Muscle layer of duodenum (tissue), 2 donors: ENCODE measurements around the gene SDR9C7.
"Not testable (repeated sequence)": the region's sequence is repeated elsewhere in the genome, so short reads cannot be mapped to it uniquely, and the experiment has no call there.

Experiments used
- H3K27ac ChIP-seq: one replicate; pipeline ENCODE4 v1.7.0; 2013; ENCODE audit warnings: mild to moderate bottlenecking, low read length
- H3K27me3 ChIP-seq: one replicate; pipeline ENCODE4 v1.7.0; 2013; ENCODE audit warnings: low read depth, mild to moderate bottlenecking, control low read depth, low read length
- H3K36me3 ChIP-seq, 2 donors: one replicate each; pipeline ENCODE4 v1.7.0; 2013; ENCODE audit warnings: low read length in 2 of 2, control low read depth in 1 of 2, mild to moderate bottlenecking in 1 of 2; ENCODE audit not compliant: insufficient read depth in 2 of 2, control insufficient read depth in 1 of 2
- H3K4me1 ChIP-seq, 2 donors: one replicate each; pipeline ENCODE4 v1.7.0; 2013; ENCODE audit warnings: low read length in 2 of 2, mild to moderate bottlenecking in 2 of 2, control low read depth in 1 of 2, moderate library complexity in 1 of 2; ENCODE audit not compliant: insufficient read depth in 2 of 2, control insufficient read depth in 1 of 2
- H3K4me3 ChIP-seq, 2 donors: one replicate each; pipeline ENCODE4 v1.7.0; 2013; ENCODE audit warnings: low read length in 2 of 2, low read depth in 1 of 2, mild to moderate bottlenecking in 1 of 2
- H3K9me3 ChIP-seq, 2 donors: one replicate each; pipeline ENCODE4 v1.7.0; 2013; ENCODE audit warnings: low read length in 2 of 2, control low read depth in 1 of 2, mild to moderate bottlenecking in 1 of 2; ENCODE audit not compliant: control insufficient read depth in 1 of 2
- donor health status: healthy.

Gene SDR9C7

DNA sequence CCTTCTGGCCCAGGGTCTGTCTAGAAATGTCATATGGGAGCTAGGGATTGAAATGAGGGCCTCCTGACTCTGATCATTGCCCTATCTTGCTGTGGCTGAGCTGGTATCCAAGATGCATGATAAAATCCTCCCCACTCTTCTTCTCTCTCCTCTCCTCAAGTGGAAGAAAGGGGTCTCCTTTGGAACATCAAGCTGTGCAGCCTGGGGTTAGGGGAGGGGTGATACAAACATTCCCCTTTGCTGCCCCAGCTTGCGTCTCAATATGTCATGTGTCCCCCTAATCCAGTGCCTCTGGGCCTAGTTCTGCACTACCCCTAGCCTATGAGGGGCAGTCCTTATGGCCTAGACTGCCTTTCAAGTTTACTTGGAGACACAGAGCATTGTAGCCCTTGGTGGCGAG, 14.7 kb upstream of the SDR9C7 start:
- Histone ChIP-seq H3K9me3 (no peaks in the 10 kb centered on the region), H3K36me3 (no peaks in the 10 kb centered on the region), H3K27ac (no peak overlapping the region), H3K4me3 (no peak overlapping the region), H3K4me1 (no peaks in the 10 kb centered on the region), H3K27me3 (no peaks in the 10 kb centered on the region)

DNA sequence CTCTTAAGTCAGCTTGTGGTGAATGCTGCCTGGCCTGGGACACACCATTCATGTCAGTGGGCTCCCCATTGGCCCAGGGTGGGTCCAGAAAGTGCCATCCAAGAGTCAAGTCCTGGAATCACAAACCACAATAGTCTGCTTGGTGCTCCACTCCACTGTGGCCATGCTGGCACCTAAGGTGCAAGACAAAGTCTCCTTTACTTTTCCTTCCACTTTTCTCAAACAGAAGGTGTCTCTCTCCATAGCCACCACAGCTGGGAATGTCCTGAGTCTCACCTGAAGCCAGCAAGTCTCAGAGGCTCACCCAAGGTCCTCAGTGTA, 14.2 kb upstream of the SDR9C7 start:
- H3K4me1 ChIP-seq: no peaks in the 10 kb centered on the region
- H3K27ac ChIP-seq: no peak overlapping the region
- no peak overlapping the region for H3K4me3 ChIP-seq
- no peaks in the 10 kb centered on the region for H3K36me3 ChIP-seq
- no peaks in the 10 kb centered on the region for H3K27me3 ChIP-seq
- no peaks in the 10 kb centered on the region for H3K9me3 ChIP-seq

DNA sequence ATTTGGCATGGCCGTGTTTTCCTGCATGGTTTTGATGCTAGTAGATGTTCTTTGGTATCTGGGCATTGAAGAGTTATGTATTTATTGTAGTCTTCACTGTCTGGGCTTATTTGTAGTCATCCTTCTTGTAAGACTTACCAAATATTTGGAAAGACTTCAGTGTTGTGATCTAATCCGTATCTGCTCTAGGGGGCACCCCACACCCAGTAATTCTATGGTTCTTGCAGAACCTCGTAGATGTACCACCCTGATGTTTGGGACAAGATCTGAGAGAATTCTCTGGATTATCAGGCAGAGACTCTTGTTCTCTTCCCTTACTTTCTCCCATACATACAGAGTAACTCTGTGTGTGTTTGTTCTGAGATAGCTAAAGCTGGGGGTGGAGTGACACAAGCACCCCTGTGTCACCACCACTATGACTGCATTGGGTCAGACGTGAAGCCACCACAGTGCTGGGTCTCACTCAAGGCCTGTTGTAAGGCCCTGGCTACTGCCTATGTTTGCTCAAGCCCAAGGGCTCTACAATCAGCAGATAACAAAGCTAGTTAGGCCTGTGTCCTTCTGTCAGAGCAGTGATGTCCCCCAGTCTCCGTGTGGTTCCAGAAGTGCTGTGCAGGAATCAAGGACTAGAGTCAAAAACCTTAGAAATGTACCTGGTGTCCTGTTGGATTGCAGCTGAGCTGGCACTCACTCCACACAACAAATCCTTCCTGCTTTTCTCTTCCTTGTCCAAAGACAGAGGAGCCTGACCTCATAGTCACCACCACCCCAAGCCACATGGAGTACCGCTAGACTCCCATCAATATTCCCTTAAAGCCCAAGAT, 13.6 kb upstream of the SDR9C7 start:
- Histone ChIP-seq H3K36me3 (no peaks in the 10 kb centered on the region), H3K4me3 (no peak overlapping the region), H3K9me3 (no peaks in the 10 kb centered on the region), H3K27ac (no peak overlapping the region), H3K27me3 (no peaks in the 10 kb centered on the region), H3K4me1 (no peaks in the 10 kb centered on the region)

DNA sequence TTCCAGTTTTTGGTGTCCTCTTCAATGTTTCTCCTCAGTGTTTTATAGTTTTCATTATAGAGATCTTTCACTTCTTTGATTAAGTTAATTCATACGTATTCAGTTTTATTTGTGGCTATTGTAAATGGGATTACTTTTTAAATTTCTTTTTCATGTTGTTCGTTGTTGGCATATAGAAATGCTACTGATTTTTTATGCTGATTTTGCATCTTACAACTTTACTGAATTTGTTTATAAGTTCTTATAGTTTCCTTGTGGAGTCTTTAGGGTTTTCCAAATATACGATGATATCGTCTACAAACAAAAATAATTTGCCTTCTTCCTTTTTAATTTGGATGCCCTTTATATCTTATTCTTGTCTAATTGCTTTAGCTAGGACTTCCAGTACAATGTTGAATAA, 9.7 kb upstream of the SDR9C7 start:
- Histone ChIP-seq H3K27me3 (no peaks in the 10 kb centered on the region), H3K4me1 (peaks cover 10 to 15% of the 10 kb centered on the region in 2 donors), H3K36me3 (no peaks in the 10 kb centered on the region), H3K9me3 (no peaks in the 10 kb centered on the region), H3K27ac (no peak overlapping the region), H3K4me3 (no peak overlapping the region)

DNA sequence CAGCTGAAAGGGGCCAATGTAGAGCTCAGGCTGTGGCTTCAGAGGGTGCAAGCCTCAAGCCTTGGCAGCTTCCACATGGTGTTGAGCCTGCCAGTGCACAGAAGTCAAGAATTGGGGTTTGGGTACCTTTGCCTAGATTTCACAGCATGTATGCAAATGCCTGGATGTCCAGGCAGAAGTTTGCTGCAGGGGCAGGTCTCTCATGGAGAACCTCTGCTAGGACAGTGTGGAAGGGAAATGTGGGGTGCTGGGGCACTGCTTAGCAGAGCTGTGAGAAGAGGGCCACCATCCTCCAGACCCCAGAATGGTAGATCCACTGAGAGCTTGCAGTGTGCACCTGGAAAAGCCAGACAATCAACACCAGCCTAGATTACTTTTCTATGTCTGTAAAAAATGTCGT, 9.2 kb upstream of the SDR9C7 start:
- H3K4me1 ChIP-seq: peaks cover 10 to 15% of the 10 kb centered on the region in 2 donors
- not testable (repeated sequence) for H3K36me3 ChIP-seq, H3K27ac ChIP-seq, H3K27me3 ChIP-seq, H3K4me3 ChIP-seq, H3K9me3 ChIP-seq

DNA sequence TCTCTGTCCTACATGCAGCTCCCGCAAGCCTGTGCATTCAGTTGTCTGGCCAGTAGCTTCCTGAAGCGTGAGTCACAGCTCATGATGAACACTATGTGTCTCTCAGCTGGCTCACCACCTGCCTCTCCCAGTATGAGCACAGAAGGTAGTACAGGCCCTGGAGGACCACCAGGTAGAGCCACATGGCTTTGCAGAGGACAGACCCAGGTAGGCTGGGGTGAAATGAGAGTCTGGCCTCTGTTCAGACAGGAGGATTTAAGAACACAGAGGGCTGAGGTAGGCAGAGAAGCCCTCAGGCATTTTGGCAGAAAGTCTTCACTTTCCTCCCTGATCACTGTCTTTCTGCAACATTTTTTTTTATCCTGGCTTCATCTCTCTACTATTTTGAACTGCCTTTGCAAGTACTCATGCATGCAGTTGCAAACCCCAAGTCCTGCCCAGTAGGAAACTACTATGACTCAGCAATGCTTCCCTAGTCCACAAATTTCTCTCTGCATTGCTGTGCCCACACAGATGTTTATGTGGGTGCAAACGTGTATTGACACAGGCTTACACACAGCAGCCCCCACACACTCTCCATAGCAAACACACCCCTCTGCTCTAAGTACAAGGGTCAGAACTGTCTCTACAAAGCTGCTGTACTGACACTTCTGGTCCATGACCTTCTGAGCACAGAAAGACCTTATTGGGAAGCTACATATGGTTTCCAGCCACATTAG, 7.2 kb upstream of the SDR9C7 start:
- H3K9me3 ChIP-seq: no peaks in the 10 kb centered on the region
- H3K4me3 ChIP-seq: no peak overlapping the region
- no peak overlapping the region for H3K27ac ChIP-seq
- no peaks in the 10 kb centered on the region for H3K36me3 ChIP-seq
- H3K4me1 ChIP-seq: peaks cover 10 to 15% of the 10 kb centered on the region in 2 donors
- H3K27me3 ChIP-seq: no peaks in the 10 kb centered on the region

DNA sequence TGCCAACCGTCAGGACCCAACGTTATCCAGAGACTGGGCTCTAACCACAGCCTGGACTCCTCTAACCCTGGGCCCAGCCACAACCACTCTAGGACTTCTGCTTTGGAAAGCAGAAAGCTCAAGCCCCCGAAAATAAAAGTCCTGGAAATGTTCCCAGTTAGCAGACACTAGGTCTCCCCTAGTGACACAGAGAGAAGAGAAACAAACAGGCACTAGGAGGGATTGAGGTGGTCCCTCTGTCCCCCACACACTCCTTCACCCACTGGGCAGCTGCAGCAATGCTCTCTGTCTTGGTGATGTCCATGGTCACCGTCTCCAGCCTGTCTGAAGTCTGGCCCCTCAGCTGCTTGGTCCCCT, 6.7 kb upstream of the SDR9C7 start:
- peaks cover 10 to 15% of the 10 kb centered on the region in 2 donors for H3K4me1 ChIP-seq
- H3K27me3 ChIP-seq, H3K36me3 ChIP-seq, H3K27ac ChIP-seq, H3K9me3 ChIP-seq, H3K4me3 ChIP-seq: not testable (repeated sequence)

DNA sequence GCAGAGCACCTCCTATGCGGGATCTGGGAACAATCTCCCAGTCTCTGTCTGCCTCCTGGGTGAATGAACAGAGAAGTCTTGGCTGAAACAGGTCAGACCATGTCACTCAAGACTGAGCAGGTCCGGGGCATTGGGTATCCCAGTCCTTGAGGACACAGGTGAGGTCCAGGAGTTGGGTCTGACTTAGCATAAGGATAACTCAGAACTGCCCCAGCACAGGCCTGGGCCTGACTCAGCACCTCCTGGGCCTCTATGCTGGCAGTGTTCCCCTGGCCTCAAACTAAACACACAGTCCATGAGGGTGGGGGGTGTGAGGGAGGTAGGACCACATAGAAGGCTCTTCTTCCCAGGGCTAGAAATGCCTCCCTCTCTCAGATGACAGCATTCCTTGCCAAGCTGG, 1.5 kb upstream of the SDR9C7 start:
- no peak overlapping the region for H3K27ac ChIP-seq

DNA sequence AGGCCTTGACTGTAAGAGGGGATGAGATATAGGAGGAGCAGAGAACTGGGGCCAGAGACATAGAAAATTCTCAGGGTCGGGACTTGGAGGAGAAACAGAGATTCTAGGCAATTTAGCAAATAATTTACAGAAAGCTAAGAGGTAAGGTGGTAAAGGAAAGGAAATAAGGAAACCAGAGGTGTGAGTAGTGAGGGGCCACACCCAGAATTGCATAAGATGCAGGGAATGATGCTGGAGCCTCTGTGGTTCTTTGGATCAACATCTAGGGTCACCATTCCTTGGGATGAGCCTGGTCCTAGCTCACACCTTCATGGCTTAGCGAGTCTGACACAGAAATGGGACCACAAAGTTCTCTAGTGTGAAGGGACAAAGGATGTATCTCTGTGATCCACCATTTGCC, 949 bp upstream of the SDR9C7 start:
- H3K27ac ChIP-seq: no peak overlapping the region
- no peaks in the 10 kb centered on the region for H3K27me3 ChIP-seq
- H3K36me3 ChIP-seq: no peaks in the 10 kb centered on the region
- H3K4me3 ChIP-seq: no peak overlapping the region
- peaks cover 0 to 5% of the 10 kb centered on the region in 2 donors for H3K4me1 ChIP-seq
- H3K9me3 ChIP-seq: no peaks in the 10 kb centered on the region

More for the DNA sequence above, 1.5 kb upstream of the SDR9C7 start:
- Histone ChIP-seq H3K4me1 (peaks cover 0 to 5% of the 10 kb centered on the region in 2 donors), H3K9me3 (no peaks in the 10 kb centered on the region), H3K36me3 (no peaks in the 10 kb centered on the region), H3K27me3 (no peaks in the 10 kb centered on the region), H3K4me3 (no peak overlapping the region)

DNA sequence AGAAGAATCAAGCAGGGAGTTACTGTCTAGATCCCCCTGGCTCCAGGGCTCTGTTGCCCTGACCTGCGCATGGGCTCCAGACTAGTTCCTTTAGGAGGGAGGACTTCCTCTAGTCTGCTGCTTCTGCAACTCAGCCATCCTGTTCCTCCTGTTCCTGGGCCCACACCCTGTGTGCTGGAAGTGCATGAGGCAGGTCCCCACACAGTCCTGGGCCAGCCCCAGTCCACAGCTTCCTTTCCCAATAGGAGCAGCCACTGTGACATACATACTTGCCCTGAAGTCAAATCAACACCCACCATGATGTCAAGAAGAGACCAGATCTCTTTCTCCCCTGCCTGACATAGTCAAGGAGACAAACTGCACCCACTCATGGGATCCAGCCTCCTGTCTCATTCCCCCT, 1.3 kb downstream of the SDR9C7 start:
- Histone ChIP-seq H3K27ac (no peak overlapping the region), H3K4me1 (peaks cover 0 to 5% of the 10 kb centered on the region in 2 donors), H3K36me3 (no peaks in the 10 kb centered on the region), H3K4me3 (no peak overlapping the region), H3K9me3 (no peaks in the 10 kb centered on the region), H3K27me3 (no peaks in the 10 kb centered on the region)

DNA sequence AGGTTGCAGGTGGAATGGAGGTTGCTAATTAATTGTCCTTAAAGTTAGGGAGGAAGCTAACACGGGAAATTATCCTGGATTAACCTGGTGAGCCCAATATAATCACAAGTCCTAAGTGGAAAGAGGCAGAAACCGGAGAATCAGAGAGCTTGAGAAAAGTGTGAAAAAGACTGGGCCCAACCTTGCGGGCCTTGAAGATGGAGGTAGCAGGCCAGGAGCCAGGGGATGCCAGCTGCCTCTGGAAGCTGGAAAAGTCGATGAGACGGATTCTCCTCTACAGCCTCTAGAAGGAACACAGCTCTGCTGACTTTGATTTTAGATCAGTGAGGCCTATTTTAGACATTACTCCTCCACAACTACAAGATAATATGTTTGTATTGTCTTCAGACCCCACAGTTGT, 2.1 kb downstream of the SDR9C7 start:
- Histone ChIP-seq H3K4me3 (no peak overlapping the region), H3K4me1 (peaks cover 0 to 5% of the 10 kb centered on the region in 2 donors), H3K27ac (no peak overlapping the region), H3K36me3 (no peaks in the 10 kb centered on the region), H3K9me3 (no peaks in the 10 kb centered on the region), H3K27me3 (no peaks in the 10 kb centered on the region)
